GM23338 (cell line): ENCODE measurements around the gene STAT3. TPM values are rescaled to one million over a fixed set of nuclear protein-coding genes. Genes with fewer than 3 reads are reported as not detected.

Source experiments
- ATAC-seq: fragments of 200-7000 bp; cut with Tn5 transposase; 3 replicates; pipeline ENCODE4 v1.9.1; 2020
- DNase-seq: peaks from one replicate; pipeline ENCODE4 v3.0.0-alpha.2; 2015; ENCODE audit warnings: low spot score
- H2AFZ ChIP-seq: fragments of 200-600 bp; sonication (generic); 2 replicates; pipeline ENCODE4 v1.8.0; 2016; ENCODE audit warnings: antibody characterized with exemption, mild to moderate bottlenecking, moderate library complexity
- H3F3A ChIP-seq: fragments of 200-600 bp; sonication (generic); replicated peaks from 2 replicates; pipeline ENCODE4 v1.8.0; 2017; ENCODE audit warnings: antibody characterized with exemption, mixed run types, low read depth
- H3K27ac ChIP-seq: fragments of 200-600 bp; sonication (generic); 2 replicates; pipeline ENCODE4 v1.6.1; 2016; ENCODE audit warnings: low read depth
- H3K27me3 ChIP-seq: fragments of 200-600 bp; sonication (generic); 2 replicates; pipeline ENCODE4 v1.8.0; 2016; ENCODE audit warnings: mild to moderate bottlenecking, mixed run types, moderate library complexity; ENCODE audit not compliant: insufficient read depth
- H3K36me3 ChIP-seq: fragments of 200-600 bp; sonication (generic); 2 replicates; pipeline ENCODE4 v1.8.0; 2016; ENCODE audit warnings: mild to moderate bottlenecking; ENCODE audit not compliant: insufficient read depth
- H3K4me1 ChIP-seq: fragments of 200-600 bp; sonication (generic); 2 replicates; pipeline ENCODE4 v1.8.0; 2016; ENCODE audit warnings: mild to moderate bottlenecking, moderate library complexity; ENCODE audit not compliant: insufficient read depth
- H3K4me2 ChIP-seq: fragments of 200-600 bp; sonication (generic); 2 replicates; pipeline ENCODE4 v1.7.1; 2017; ENCODE audit warnings: mixed run types
- H3K4me3 ChIP-seq: fragments of 200-600 bp; sonication (generic); 2 replicates; pipeline ENCODE4 v1.6.1; 2016; ENCODE audit warnings: mixed run types
- H3K79me2 ChIP-seq: fragments of 200-600 bp; sonication (generic); replicated peaks from 2 replicates; pipeline ENCODE4 v1.8.0; 2017; ENCODE audit warnings: mild to moderate bottlenecking; ENCODE audit not compliant: insufficient read depth
- H3K9me2 ChIP-seq: fragments of 200-600 bp; sonication (generic); 2 replicates; pipeline ENCODE4 v1.8.0; 2017; ENCODE audit not compliant: insufficient read depth
- H4K20me1 ChIP-seq: fragments of 200-600 bp; sonication (generic); replicated peaks from 2 replicates; pipeline ENCODE4 v1.8.0; 2017; ENCODE audit warnings: mild to moderate bottlenecking; ENCODE audit not compliant: insufficient read depth
- H3K27ac Mint-ChIP-seq: 2 replicates; pipeline ENCODE4 v1.8.0; 2020; ENCODE audit warnings: inconsistent platforms, mild to moderate bottlenecking, moderate library complexity, mixed read lengths
- H3K27me3 Mint-ChIP-seq: 3 replicates; pipeline ENCODE4 v1.8.0; 2022; ENCODE audit warnings: low read depth, mild to moderate bottlenecking, moderate library complexity, mixed read lengths, inconsistent platforms; ENCODE audit not compliant: insufficient read depth, poor library complexity
- H3K36me3 Mint-ChIP-seq: 3 replicates; pipeline ENCODE4 v1.8.0; 2021; ENCODE audit warnings: low read depth, mild to moderate bottlenecking, inconsistent platforms, moderate library complexity, mixed read lengths
- H3K4me1 Mint-ChIP-seq: 3 replicates; pipeline ENCODE4 v1.8.0; 2020; ENCODE audit warnings: mild to moderate bottlenecking, inconsistent platforms, mixed read lengths
- H3K4me3 Mint-ChIP-seq: 3 replicates; pipeline ENCODE4 v1.8.0; 2021; ENCODE audit warnings: moderate library complexity, mild to moderate bottlenecking, inconsistent platforms, mixed read lengths
- H3K9me3 Mint-ChIP-seq: 3 replicates; pipeline ENCODE4 v1.8.0; 2020; ENCODE audit warnings: moderate library complexity, mild to moderate bottlenecking, inconsistent platforms, mixed read lengths
- CTCF ChIP-seq, 2 experiments: fragments of 200-600 bp in 1 of 2; sonication (generic) in 1 of 2; conservative IDR thresholded peaks; 2 replicates each; pipeline versions ENCODE4 v1.5.1 to v1.6.1; 2016 to 2017; ENCODE audit warnings: antibody characterized with exemption in 2 of 2, low read depth in 2 of 2, mild to moderate bottlenecking in 2 of 2, moderate library complexity in 1 of 2
- EZH2 ChIP-seq: fragments of 200-600 bp; sonication (generic); IDR thresholded peaks from one replicate; pipeline ENCODE4 v1.8.0; 2017; ENCODE audit warnings: antibody characterized with exemption, mild to moderate bottlenecking, low read depth; ENCODE audit not compliant: unreplicated experiment
- EZH2phosphoT487 ChIP-seq: fragments of 200-600 bp; sonication (generic); IDR thresholded peaks from one replicate; pipeline ENCODE4 v1.8.1; 2018; ENCODE audit warnings: antibody characterized with exemption; ENCODE audit not compliant: unreplicated experiment
- ZNF331 ChIP-seq: fragments of 250-450 bp; sonication (Bioruptor Pico); IDR thresholded peaks from 2 replicates; pipeline ENCODE4 v1.5.0; 2020; ENCODE audit warnings: low read depth, mild to moderate bottlenecking, moderate library complexity
- ZNF462 ChIP-seq: fragments of 250-450 bp; sonication (Bioruptor Pico); IDR thresholded peaks from 2 replicates; pipeline ENCODE4 v1.5.0; 2020; ENCODE audit warnings: mild to moderate bottlenecking, moderate library complexity
- polyA plus RNA-seq: library from polyadenylated mRNA; unstranded; fragments of >200 nt; fragmentation: Nextera tagmentation; extraction: Ambion mirVana; gene quantifications from 2 replicates; pipeline ENCODE4 v1.2.1, GENCODE V29; 2016
- total RNA-seq: library from RNA; depleted of rRNA; stranded (reverse); fragments of >200 nt; shearing (Covaris generic); gene quantifications from 2 replicates; pipeline ENCODE4 v1.2.3, GENCODE V29; 2014

STAT3 gene
- total and polyA plus RNA-seq, 2 experiments from 2014 or later: 49.5 to 78.0 TPM

GRCh38 chr17:42270170-42270535 is 118.1 kb downstream of the STAT3 start (continued):
- TF ChIP-seq ZNF462: no peak
- TF ChIP-seq CTCF (conservative IDR thresholded peaks at IDR 0.05; ENCODE audit: low read depth in 2 of 2): no peak
- no peak for TF ChIP-seq EZH2phosphoT487
- TF ChIP-seq EZH2: no peak

- H3K4me1 ChIP-seq: peaks cover 27% of the 10 kb centered on the region
- ATAC-seq: no peak
- peaks cover 93% of the 10 kb centered on the region for H3K79me2 ChIP-seq
Observed at GRCh38 chr17:42268236-42268635, 120.0 kb downstream of the STAT3 start.

More at GRCh38 chr17:42268236-42268635, 120.0 kb downstream of the STAT3 start:
- Histone ChIP-seq H3F3A (no peaks in the 10 kb centered on the region), H3K4me2 (no peak overlapping the region), H4K20me1 (peaks cover 5% of the 10 kb centered on the region; the same call in 1 of the 2 replicates), H3K27me3 (no peaks in the 10 kb centered on the region), H3K4me3 (no peak overlapping the region), H3K27ac (no peak overlapping the region), H3K9me2 (no peaks in the 10 kb centered on the region), H2AFZ (no peak overlapping the region), H3K36me3 (no peaks in the 10 kb centered on the region)
- Mint-ChIP-seq H3K4me1 (peaks cover 28% of the 10 kb centered on the region), H3K27me3 (peaks cover 3% of the 10 kb centered on the region), H3K4me3 (no peak overlapping the region), H3K36me3 (peaks cover 3% of the 10 kb centered on the region; the same call in 1 of the 3 replicates), H3K9me3 (no peaks in the 10 kb centered on the region; the same call in 2 of the 3 replicates), H3K27ac (no peak overlapping the region)
- no peak for TF ChIP-seq ZNF331 (CRISPR knock-in tag)
- no peak for DNase-seq
